Measurements from ENCODE around the gene ATP13A1.

GRCh38 chr19:19642506-19643157 is 20.8 kb downstream of the ATP13A1 start:
- TF ChIP-seq CTCF (IDR thresholded peaks at IDR 0.05; ENCODE audit: low read depth, low read length): peak; percentile 14; the same call in 1 of the 2 replicates
- TF ChIP-seq EZH2phosphoT487 (IDR thresholded peaks at IDR 0.05; ENCODE audit: low read depth): no peak
